GM11168 (cell line): ENCODE results near the gene FNTB.

Source experiments
- in situ Hi-C: fragments of 300-500 bp; cut with MboI; formaldehyde crosslinking; loops from one replicate; pipeline ENCODE4 v1.12.0; 2022; ENCODE audit warnings: low sequenced_read_pairs; ENCODE audit not compliant: unreplicated experiment

FNTB gene

GRCh38 chr14:65042731-65043372 is 56.2 kb downstream of the FNTB start:
- in situ Hi-C loops: no loop called here

- in situ Hi-C loops: no loop called here
Observed at GRCh38 chr14:65043893-65044595, 57.3 kb downstream of the FNTB start.

- in situ Hi-C loops: no loop called here
Observed at GRCh38 chr14:65044596-65044959, 57.9 kb downstream of the FNTB start.

DNA sequence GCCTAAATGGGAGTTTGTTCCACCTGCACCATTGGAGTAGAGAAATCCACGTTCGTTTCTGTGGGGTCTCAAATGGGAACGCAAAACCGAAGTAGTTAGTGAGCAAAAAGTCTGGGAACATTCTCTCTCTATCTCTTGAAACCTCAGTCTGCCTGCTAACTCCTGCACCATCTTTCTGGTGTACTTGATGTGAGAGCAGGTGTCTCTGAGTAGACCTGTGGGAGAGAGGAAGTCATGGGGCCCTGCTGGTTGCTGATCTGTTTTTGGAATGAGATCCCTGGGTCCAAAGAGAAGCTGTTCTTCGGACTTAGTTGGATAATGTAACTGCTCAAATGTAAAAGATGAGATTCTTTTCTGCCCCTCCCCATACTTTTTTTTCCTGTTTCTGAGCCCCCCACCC is 58.3 kb downstream of the FNTB start:
- in situ Hi-C loops: no loop called here

GRCh38 chr14:65045709-65046108 is 59.0 kb downstream of the FNTB start:
- in situ Hi-C loops: no loop called here

- in situ Hi-C loops: no loop called here
Observed at GRCh38 chr14:65052832-65053231, 66.1 kb downstream of the FNTB start.

- in situ Hi-C loops: no loop called here
Observed at GRCh38 chr14:65053466-65053865, 66.8 kb downstream of the FNTB start.

DNA sequence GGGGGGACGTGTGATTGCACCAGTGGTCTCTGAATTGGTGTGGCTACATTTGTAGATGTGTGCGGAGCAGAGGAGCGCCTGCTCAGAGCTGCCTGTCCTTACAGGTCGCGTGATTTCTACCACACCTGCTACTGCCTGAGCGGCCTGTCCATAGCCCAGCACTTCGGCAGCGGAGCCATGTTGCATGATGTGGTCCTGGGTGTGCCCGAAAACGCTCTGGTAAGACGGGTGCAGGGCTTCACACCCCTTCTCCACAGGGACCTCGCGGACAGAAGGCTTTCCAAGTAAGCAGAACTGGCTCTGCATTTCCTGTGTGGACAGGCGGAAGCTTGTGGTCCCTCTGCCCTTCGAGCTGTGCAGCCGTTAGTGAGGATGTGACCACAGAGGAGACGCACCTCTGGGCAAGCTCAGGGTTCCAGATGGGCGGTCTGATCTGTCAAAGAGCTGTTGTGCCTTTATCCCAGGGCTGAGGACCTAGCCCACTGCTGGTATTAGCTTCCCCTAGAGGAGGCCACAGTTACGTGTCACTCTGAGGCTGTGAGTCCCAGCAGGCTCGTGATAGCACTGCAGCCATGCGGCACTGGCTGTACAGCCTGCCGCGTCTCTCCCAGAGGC is 67.9 kb downstream of the FNTB start:
- in situ Hi-C loops: no loop called here

GRCh38 chr14:65057695-65058094 is 71.0 kb downstream of the FNTB start:
- in situ Hi-C loops: no loop called here

DNA sequence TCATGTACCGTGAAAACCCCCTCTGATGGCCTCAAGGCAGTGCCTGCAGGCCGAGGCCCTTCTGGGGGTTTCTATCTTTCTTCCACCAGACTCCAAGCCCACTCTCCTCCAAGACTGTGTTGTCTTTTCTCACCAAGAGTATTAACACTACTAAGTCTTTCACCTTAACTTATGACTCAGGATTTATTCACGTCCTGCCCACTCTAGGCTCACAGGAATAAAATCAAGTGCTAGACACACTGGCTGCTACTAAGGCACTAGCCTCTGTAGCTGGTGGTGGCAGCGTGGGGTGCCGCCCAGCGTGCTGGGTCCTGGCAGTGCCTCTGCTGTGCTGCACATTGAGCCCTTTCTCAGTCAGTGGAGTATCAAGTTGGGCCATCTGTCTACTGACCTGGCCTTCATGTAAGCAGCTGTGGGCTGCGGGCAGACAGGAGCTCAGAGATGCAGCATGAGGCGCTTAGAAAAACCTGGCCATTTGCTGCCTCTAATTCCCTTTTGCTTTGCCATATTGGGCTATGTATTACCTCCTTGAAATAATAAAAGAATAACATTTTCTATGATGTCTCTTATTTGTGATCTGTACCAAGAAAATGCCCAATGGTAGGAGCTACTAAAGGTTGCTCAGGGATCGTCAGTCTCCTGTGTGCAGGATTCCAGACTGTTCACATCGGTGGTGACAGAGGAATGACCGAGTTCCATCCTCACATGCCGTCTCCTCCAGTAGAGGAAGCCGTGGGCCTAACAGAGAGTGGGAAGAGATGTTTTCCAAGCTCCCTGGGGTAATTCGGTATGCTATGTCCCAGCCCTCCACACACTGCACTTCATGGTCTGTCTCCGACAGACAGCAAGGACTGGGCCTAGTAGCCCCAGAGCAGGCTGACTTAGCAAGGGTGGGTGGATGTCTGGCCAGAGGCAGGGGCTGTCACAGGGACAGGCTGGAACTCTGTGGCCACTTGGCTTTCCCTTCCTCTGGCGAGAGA is 75.7 kb downstream of the FNTB start:
- in situ Hi-C loops: no loop called here

DNA sequence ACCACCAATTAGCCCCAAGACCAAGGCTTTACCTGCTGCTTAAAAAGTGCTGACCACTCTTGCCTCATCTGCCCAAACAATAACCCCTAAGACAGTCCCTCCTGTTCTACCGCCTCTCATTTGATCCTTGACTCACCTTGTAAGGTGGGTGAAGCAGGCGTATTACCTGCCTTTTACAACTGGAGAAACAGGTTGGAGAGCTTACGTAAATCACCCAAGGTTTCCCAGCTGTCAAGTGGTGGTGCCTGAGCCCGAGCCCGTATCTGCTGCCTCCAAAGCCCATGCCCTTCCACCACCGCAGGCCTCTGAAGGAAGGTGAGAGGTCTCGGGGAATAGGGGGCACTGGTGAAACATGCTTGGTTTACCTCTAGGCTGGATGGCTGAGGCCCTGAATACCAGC is 79.0 kb downstream of the FNTB start:
- in situ Hi-C loops: no loop called here

- in situ Hi-C loops: no loop called here
Observed at GRCh38 chr14:65069874-65070413, 83.2 kb downstream of the FNTB start.

DNA sequence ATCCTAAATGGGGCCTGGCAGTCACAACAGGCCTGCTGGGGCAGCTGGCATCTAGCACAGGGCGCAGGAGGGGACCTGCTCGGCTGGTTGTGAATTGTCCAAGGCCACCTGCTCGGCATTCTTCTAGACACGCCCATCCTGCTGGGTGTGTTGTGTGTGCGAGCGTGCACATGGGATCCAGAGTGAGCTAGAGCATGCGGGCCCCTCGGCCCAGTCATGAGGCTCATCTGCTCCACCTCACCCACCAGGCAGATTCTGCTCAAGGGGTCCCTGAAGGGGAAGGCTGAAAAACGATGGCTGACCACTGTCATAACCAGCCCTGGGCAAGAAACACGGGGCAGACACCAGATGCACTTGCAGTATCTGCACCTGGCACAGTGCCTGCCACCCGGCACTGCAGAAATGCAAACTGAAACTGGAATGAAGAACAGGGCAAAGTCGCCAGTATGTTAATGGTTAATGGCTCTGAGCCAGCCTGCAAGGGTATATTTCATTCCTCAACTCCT is 83.8 kb downstream of the FNTB start:
- in situ Hi-C loops: no loop called here

GRCh38 chr14:65071544-65071943 is 84.8 kb downstream of the FNTB start:
- in situ Hi-C loops: no loop called here

DNA sequence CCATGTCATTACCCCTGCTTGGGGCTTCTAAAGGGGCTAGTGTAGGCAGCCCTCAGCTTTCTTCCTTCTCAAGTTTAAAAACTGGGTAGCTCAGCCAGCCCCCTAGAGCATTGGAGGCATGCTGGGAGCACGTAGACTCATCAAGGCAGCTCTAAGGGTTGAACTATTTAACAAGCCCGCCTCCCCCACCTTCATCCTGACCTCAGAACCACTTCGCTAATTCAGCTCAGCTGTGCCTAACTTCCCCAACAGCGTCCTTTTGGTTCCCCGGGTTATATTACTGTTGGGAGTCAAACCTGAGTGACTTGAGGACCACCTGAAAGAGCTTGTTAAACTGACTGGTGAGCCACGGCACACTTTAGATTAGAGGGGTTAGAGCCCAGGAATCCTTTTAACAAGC is 85.6 kb downstream of the FNTB start:
- in situ Hi-C loops: no loop called here

DNA sequence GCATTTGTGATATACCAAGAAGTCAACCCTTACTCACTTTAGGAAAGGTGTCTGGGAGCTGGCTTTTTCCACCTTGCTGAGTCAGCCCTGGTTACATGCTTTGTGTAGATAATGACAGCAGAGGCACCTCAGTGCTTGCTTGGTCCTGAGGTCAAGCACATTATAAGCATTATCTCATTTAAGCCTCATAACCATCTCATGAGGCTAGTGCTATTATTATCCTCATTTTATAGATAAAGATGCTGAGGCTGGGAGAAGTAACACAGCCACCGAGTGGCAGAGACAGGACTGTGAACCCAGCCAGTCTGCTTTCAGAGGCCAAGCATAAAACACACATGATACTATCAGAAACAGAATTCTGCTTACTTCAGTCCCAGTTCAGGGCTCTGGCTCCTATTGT is 86.2 kb downstream of the FNTB start:
- in situ Hi-C loops: no loop called here

DNA sequence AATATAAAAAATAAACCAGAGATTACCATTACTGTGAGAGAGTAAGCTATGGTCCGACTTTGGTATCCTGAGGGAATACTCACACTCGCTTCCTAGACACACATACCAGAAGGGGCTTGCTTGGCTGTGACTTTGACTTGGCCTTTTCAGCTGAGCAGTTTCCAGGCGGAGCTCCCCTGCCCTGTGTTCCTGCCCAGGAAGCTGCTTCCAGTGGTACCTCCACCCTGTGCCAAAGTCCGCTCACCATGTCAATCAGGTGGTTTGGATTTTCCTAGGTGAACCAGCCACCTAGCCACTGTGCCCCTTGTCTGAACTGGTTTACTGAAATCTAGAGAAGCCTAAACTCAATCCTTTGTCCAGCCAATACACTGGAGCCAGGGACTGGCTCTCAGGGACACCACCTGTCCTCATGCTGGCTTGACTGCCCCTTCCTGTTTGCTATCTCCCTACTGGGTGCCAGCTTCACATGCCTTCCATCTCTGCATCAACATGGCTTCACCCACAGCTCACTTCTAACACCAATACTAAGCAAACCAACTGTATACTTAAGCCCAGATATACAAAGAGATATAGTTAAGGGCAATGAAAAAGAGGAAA is 87.0 kb downstream of the FNTB start:
- in situ Hi-C loops: no loop called here

DNA sequence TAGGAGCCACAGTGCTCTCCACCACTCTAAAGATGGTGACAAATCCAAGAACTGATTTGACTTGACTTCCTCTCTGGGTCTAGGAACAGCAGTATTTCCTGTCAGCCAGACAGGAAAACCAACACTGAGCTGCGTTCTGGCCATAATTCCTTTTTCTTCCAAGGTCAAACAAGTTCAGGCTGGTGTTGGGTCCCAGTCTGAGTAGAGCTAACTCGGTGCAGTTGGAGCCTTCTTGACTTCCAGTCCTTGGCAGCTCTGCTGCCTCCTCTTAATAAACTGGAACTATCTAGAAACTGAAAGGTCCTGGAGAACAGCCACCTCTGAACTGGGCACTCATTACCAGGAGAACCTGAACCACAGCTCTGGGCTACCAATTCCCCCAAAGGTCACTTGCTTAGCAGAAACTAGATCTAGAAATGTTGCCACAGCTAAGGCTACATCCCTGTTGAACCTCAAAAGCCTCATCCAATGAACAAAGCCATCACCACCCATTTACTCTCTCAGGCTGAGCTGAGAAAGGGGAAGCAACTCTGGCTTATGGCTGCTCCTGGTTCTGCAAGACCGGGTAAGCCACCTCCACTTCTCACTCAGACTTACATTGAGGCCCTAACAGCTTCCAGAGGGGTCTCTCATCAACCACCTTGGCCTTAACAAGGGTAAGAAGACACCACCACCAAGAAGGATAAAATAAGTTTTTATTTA is 87.9 kb downstream of the FNTB start:
- in situ Hi-C loops: no loop called here

DNA sequence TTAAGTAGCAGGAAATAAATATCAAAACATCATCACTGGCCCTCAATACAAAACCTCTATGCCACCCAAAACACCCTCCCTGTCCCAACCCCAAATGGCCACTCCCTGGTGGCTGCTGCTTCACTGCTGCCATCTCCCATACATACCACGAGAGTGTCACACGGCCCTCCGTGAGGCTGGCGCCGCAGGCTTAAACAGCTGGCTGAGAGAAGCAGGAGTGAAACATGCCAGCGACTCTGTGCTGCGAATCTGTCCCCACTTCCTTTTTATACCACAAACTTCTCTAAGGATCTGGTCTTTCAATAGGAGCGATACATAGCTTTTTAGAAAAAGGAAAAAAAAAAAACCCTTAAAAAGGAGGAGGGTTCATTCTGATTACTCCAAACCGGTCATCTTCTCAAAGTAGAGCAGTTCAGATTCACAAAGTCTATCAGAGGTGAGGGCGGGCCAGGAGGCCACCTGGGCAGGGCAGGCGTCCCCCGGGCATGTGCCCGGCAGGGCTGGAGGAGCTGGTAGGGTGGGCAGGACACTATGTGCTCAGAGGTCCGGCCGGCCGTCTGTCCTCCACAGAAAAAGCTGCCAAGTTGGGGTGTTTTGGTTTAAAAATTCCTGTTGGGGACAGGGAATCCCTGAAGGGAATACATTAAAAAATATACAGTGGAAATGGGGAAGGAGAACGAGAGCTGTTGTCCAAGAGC is 89.1 kb downstream of the FNTB start:
- in situ Hi-C loops: no loop called here
